ENCODE results near the gene SLC25A4. TPM values are rescaled to one million over a fixed set of nuclear protein-coding genes. Genes with fewer than 3 reads are reported as not detected.
"Not testable (repeated sequence)": the region's sequence is repeated elsewhere in the genome, so short reads cannot be mapped to it uniquely, and the experiment has no call there.

The SLC25A4 gene
- total RNA-seq, 2 experiments from 2014 or later = 29.6 to 38.2 TPM

DNA sequence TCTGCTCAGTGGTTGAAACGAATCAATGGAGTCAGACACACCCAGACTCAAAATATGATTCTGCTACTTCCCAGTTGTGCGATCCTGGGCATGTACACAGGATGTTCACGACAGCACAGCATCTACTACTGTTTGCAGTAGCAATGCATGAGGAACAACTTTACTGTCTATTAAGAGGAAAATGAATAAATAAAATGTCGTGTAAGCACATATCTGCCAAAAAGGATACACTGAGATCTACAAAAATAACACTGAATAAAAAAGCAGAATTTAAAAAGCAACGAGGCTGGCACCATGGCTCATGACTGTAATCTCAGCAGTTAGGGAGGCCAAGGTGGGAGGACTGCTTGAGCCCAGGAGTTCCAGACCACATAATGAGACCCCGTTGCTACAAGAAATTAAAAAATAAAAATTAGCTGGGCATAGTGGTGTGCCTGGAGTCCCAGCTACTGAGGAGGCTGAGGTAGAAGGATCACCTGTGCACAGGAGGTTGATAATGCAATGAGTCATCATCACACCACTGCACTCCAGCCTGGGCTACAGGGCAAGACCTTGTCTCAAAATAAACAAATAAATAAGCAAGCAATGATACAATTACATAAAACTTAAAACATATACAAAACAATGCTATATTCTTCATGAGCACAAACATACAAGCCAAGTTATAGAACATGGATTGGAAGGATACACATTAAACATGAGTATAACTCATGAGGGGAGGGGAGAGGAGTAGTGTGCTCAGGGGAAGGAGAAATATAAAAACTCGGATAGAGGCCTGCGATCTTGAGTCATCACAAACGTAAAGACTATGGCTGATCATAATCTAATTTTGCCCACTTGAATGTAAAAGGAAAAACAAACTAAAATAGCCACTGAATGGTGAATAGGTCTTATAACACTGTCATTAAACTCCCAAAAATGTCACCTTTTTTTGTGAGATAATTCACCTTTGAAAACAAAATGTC, 52.1 kb downstream of the SLC25A4 start:
- no peak overlapping the region for H3K4me2 ChIP-seq (ENCODE audit: low read length)
- TF ChIP-seq, protein P1, sequence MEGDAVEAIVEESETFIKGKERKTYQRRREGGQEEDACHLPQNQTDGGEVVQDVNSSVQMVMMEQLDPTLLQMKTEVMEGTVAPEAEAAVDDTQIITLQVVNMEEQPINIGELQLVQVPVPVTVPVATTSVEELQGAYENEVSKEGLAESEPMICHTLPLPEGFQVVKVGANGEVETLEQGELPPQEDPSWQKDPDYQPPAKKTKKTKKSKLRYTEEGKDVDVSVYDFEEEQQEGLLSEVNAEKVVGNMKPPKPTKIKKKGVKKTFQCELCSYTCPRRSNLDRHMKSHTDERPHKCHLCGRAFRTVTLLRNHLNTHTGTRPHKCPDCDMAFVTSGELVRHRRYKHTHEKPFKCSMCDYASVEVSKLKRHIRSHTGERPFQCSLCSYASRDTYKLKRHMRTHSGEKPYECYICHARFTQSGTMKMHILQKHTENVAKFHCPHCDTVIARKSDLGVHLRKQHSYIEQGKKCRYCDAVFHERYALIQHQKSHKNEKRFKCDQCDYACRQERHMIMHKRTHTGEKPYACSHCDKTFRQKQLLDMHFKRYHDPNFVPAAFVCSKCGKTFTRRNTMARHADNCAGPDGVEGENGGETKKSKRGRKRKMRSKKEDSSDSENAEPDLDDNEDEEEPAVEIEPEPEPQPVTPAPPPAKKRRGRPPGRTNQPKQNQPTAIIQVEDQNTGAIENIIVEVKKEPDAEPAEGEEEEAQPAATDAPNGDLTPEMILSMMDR (conservative IDR thresholded peaks at IDR 0.05; ENCODE audit: low read length) = no peak
- TF ChIP-seq EZH2phosphoT487 (IDR thresholded peaks at IDR 0.05; ENCODE audit: borderline replicate concordance, low read depth, low read length) = no peak
- peaks cover 14% of the 10 kb centered on the region; the same call in 1 of the 2 replicates for H3K79me2 ChIP-seq (ENCODE audit: insufficient read depth, low read depth, low read length)

DNA sequence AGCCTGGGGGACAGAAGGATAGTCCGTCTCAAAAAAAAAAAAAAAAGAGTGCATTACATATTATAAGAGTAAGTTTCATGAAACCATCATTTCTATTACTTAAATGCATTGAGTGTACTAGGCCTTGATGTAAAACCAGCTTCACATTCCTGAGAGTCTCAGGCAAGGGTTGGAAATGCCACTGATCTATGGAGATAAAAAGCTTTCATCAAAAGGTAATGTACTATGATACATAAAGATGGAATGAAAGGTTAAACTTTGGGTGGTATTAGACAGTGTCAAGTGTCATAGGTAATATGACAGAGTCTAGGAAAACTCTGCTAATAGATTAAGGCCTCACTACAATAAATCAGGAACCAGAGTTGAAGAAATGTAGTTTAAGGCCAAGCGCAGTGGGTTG, 53.4 kb downstream of the SLC25A4 start:
- TF ChIP-seq EZH2phosphoT487 (IDR thresholded peaks at IDR 0.05; ENCODE audit: borderline replicate concordance, low read depth, low read length) = no peak
- TF ChIP-seq, protein P1 (conservative IDR thresholded peaks at IDR 0.05; ENCODE audit: low read length) = no peak
- ChIA-PET POLR2A (interaction anchor here (0.6 to 1.6 kb wide), 9 partner anchors 8 to 186 kb away, joined by 3 to 5 read pairs (median 4); no protein-coding TSS in a partner anchor), CTCF (ENCODE audit: unreplicated experiment) (interaction anchor here (1.3 kb wide), 1 partner anchor 11 kb away, joined by 5 read pairs; no protein-coding TSS in a partner anchor)
- Histone ChIP-seq H3K79me2 (ENCODE audit: insufficient read depth, low read depth, low read length) (peaks cover 16% of the 10 kb centered on the region; the same call in 1 of the 2 replicates), H3K4me2 (ENCODE audit: low read length) (no peak overlapping the region), H3K4me3 (ENCODE audit: low read depth, low read length, poor library complexity, severe bottlenecking) (no peak overlapping the region), H3K9me3 (ENCODE audit: low read length) (no peaks in the 10 kb centered on the region), H3K9me2 (ENCODE audit: insufficient read depth, low read length) (no peaks in the 10 kb centered on the region), H3K36me3 (ENCODE audit: insufficient read depth, low read length) (peaks cover 25% of the 10 kb centered on the region; the same call in 1 of the 2 replicates), H3K4me1 (ENCODE audit: insufficient read depth, low read length, poor library complexity, severe bottlenecking) (peaks cover 4% of the 10 kb centered on the region), H2AFZ (ENCODE audit: low read length) (no peak overlapping the region), H3K27ac (ENCODE audit: low read depth, low read length, poor library complexity, severe bottlenecking) (no peak overlapping the region), H4K20me1 (ENCODE audit: insufficient read depth, low read length) (peaks cover 3% of the 10 kb centered on the region; the same call in 1 of the 2 replicates)
- no TSS peak for BruUV-seq (replicated peaks)
- intact Hi-C loops (cut with micrococcal nuclease; ENCODE audit: unreplicated experiment) = no loop called here
- DNase-seq (ENCODE audit: low spot score) = no peak

More for the DNA sequence above, 52.1 kb downstream of the SLC25A4 start:
- Histone ChIP-seq H3K4me1 (ENCODE audit: insufficient read depth, low read length, poor library complexity, severe bottlenecking) (peaks cover 4% of the 10 kb centered on the region), H3K27ac (ENCODE audit: low read depth, low read length, poor library complexity, severe bottlenecking) (no peak overlapping the region), H3K4me3 (ENCODE audit: low read depth, low read length, poor library complexity, severe bottlenecking) (no peak overlapping the region), H3K9me2 (ENCODE audit: insufficient read depth, low read length) (no peaks in the 10 kb centered on the region), H3K36me3 (ENCODE audit: insufficient read depth, low read length) (peaks cover 31% of the 10 kb centered on the region), H2AFZ (ENCODE audit: low read length) (no peak overlapping the region), H3K9me3 (ENCODE audit: low read length) (no peaks in the 10 kb centered on the region), H4K20me1 (ENCODE audit: insufficient read depth, low read length) (peaks cover 3% of the 10 kb centered on the region; the same call in 1 of the 2 replicates)
- no peak for DNase-seq (ENCODE audit: low spot score)
- intact Hi-C loops (cut with micrococcal nuclease; ENCODE audit: unreplicated experiment) = no loop called here
- POLR2A ChIA-PET = no interaction called here
- BruUV-seq (replicated peaks) = no TSS peak
- CTCF ChIA-PET (ENCODE audit: unreplicated experiment) = no interaction called here

DNA sequence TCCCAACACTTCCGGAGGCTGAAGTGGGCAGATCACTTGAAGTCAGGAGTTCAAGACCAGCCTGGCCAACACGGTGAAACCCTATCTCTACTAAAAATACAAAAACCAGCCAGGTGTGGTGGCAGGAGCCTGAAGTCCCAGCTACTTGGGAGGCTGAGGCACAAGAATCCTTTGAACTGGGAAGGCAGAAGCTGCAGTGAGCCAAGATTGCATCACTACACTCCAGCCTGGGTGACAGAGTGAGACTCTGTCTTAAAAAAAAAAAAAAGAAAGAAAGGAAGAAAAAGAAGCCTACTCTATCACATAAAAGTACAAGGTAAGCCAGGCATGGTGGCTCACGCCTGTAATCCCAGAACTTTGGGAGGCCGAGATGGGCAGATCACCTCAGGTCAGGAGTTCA, 55.1 kb downstream of the SLC25A4 start:
- POLR2A ChIA-PET = interaction anchor here (1.0 to 1.8 kb wide), 4 partner anchors 12 to 47 kb away, joined by 4 to 5 read pairs (median 5); no protein-coding TSS in a partner anchor
- intact Hi-C loops (cut with micrococcal nuclease; ENCODE audit: unreplicated experiment); H4K20me1 ChIP-seq (ENCODE audit: insufficient read depth, low read length); H3K27ac ChIP-seq (ENCODE audit: low read depth, low read length, poor library complexity, severe bottlenecking); H3K9me3 ChIP-seq (ENCODE audit: low read length); H3K4me3 ChIP-seq (ENCODE audit: low read depth, low read length, poor library complexity, severe bottlenecking); H3K4me2 ChIP-seq (ENCODE audit: low read length); CTCF ChIA-PET (ENCODE audit: unreplicated experiment); H2AFZ ChIP-seq (ENCODE audit: low read length); H3K9me2 ChIP-seq (ENCODE audit: insufficient read depth, low read length); BruUV-seq (replicated peaks); DNase-seq (ENCODE audit: low spot score): not testable (repeated sequence)
- Histone ChIP-seq H3K36me3 (ENCODE audit: insufficient read depth, low read length) (peaks cover 25% of the 10 kb centered on the region; the same call in 1 of the 2 replicates), H3K79me2 (ENCODE audit: insufficient read depth, low read depth, low read length) (peaks cover 26% of the 10 kb centered on the region; the same call in 1 of the 2 replicates), H3K4me1 (ENCODE audit: insufficient read depth, low read length, poor library complexity, severe bottlenecking) (peaks cover 16% of the 10 kb centered on the region)

Other genes starting within 250 kb of the SLC25A4 start
- not detected in 2 replicates for gene HELT, start 124.8 kb upstream of the SLC25A4 start, total RNA-seq (2014; rRNA removed; shearing (Covaris generic))
- gene HELT, start 124.8 kb upstream of the SLC25A4 start, total RNA-seq (2022) = not detected in 2 replicates
- 20.4 and 22.7 TPM in 2 replicates for gene CFAP97, start 60.7 kb downstream of the SLC25A4 start, total RNA-seq (2014; rRNA removed; shearing (Covaris generic))
- 54.0 and 57.3 TPM in 2 replicates for gene CFAP97, start 60.7 kb downstream of the SLC25A4 start, total RNA-seq (2022)
- gene SNX25, start 66.3 kb downstream of the SLC25A4 start, total RNA-seq (2014; rRNA removed; shearing (Covaris generic)) = 33.7 and 35.5 TPM in 2 replicates
- 49.4 and 55.6 TPM in 2 replicates for gene SNX25, start 66.3 kb downstream of the SLC25A4 start, total RNA-seq (2022)